Activated CD4-positive, CD25-positive, alpha-beta regulatory T cell treated with anti-CD3 and anti-CD28 coated beads, Interleukin-2, amount 50 U/mL, for 72 hours (primary cell): Measurements from ENCODE around the gene SNAI3.

Source experiments
- DNase-seq: peaks from one replicate; pipeline ENCODE4 v3.0.0; 2021

The SNAI3 gene

DNA sequence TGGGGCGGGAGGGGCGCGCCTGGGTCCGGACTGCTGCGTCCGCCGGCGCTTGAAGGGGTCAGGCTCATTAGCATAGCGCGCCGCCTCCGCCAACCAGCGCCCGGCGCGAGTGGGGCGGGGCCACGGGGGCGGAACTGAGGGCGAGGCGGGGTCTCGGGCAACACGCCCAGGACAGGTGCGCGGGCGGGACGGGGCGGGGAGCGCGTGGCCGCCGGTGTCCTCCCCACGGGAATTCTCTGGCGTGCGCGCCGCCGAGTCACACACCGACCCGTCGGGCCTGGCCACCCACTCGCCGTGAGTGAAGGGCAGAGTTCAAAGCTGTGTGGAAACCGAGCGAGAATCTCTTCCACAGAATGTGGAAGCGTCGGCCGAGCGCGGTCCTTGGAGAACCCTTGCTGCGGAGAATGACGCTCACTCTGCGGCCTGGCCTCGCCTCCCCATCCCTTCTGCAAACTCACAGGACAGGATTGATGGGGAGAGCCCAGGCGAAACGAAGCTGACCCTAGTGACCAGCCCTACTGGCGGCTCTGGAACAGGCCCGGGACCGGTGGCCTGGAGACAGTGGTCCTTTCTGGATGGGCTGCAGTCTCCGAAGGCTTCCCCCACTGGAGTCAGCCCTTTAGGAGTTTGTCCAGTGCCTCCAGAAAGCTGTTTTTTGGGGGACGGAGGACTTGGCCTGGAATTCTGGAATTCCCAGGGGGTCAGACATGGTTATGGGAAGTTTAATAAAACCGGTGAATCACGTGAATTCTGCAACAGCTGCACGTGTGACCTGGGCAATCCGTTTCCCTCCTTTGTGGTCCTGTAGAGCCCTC lies at the start of gene SNAI3:
Gene SNAI3, minus strand, starts transcription at position 69 of the 815 bp plus-strand sequence. CDS start 101 bp downstream, outside the sequence.
- DNase-seq: peak; percentile 93

DNA sequence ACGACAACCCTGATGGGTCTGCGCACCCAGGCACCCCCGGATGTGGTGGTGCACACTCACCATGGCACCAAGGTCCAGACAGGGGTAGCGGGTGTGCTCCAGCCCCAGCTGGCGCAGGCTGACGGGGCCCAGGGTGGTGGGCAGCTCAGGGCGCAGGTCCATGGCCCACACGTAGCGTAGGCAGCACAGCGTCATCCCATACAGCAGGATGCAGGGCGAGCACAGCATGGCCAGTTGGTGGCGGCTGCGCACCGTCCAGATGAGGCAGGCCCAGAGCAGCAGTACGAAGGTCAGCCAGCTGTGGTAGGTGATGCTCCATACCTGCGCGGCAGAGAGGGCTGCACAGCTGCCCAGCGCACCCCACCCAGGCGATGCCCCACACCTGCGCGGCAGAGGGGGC lies 49.8 kb upstream of the SNAI3 start:
- DNase-seq: no peak

DNA sequence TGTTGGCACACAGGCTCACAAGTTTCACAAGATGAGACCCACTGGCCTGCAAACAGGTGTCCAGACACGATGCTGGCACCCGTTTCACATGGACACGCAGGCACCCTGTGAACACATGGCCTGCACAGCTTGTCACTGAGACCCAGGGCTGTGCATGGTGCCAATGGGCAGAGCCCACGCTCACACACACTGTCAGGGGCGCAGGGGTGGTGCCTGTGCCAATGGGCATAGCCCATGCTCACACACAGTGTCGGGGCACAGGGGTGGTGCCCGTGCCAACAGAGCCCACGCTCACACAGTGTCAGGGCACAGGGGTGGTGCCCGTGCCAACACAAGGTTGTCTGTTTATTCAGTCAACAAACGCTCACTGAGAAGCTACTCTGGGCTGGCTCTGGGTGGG lies 49.3 kb upstream of the SNAI3 start:
- DNase-seq: no peak

DNA sequence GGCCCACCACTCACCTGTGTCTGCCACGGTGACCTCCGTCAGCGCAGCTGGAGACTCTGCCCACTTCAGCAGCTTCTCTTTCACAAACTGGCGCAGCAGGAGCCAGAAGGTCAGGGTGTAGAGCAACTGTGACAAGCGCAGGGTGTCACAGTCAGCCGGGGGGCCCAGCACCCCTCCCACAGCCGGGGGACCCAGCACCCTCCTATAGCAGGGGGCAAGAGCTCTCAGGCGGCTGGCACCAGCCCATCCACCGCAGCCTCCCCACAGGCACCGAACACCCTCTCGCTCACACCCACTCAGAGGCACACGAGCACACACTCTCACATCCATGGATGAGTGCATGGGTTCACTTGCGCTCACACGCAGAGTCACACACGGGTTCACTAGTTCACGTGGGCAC lies 48.8 kb upstream of the SNAI3 start:
- no peak for DNase-seq

DNA sequence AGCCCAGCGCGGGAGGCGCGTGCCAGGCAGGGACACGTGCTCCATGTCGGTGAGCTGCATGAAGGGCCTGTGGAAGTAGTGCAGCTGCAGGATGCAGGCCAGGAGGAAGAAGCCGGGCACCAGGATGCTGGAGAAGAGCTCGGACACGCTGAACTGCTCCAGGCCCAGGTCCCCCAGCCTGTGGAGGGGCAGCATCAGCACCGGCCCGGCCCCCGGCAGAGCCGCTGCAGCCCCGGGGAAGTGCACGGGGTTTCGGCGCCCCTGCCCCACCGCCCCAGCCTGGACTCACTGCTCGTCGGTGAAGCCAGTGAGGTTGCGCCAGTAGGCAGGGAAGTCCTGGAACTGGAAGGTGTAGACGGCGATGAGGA lies 48.0 kb upstream of the SNAI3 start:
- DNase-seq: no peak

DNA sequence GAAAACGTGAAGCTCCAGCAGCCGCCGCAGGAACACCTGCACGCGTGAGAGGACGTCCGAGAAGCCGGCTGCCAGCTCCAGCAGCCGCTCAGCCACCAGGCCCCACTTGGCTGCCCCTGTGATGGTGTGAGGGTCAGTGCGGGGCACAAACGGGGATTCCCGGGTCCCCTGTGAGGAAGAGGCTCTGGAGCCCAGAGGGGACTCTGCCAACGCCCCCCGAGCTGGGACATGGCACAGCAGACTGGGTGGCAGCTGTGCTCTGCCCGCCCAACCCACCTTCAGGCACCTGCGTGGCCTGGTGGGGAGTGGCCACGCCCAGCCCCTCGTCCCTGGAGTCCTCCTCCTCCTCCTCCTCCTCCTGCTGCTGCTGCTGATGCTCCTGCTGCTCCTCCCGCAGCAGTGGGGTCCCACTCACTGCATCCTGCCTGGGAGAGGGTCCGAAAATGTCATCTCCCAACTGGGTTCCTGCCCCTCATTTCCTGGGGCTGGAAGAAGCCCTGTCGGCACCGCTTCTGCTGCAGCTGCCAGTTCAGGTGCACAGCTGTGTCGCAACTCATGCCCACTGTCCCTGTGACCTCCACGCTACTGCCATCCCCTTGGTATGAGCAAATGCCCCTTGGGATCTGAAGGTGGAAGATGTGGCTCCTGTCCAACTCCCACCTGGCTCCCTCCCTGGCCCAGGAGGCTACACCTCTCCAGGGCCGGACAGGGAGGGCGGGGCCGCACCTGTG lies 47.5 kb upstream of the SNAI3 start:
- no peak for DNase-seq

DNA sequence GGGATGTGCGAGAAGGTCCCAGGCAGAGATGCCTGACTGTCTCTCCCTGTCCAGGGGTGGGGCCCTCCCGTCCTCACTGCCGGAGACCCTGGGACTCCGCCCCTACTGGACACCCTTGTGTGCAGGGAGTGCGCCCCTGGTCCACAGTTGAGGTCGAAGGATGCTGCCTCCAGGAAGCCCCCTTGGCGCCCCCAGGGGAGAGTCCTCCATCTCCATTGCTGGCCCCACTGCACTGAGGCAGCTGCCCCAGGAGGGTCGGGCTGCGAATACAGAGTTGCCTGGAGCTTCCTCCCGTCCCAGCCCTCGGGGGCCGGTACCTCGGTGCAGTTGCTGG lies 46.6 kb upstream of the SNAI3 start:
- no peak for DNase-seq

DNA sequence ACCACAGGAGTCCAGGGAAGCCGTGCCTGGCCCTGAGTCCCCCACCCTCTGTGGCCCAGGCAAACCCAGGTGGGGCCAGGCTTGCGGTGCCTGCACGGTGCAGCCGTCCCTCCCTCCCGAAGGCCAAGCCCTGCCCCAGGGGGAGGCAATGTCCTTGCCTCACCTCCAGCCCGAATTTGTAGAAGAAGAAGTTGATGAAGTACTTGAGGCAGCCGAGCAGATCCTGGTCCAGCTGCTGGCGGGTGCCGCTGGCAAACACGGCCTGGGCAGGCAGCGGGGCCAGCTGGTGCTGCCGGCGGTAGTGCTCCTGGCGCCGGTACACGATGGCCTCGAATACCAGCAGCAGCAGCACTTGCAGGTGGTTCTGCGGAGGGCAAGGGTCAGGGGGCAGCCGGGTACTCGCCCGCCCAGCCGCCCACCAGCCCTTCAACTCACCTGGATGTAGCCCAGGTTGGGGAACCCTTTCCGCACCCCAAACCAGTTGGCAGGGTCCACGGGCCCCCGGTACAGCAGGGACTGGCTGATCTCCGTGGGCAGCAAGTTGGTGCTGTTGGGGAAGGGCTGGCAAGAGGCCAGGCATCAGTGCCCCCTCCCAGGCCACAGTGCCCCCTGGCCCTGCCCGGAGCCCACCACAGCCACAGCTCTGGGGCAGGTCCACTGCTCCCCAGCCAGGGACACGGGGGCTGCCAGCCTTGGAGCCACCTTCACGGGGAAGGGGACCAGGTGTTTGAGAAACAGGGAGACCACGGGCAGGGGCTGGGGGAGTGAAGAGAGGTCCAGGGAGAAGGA lies 46.1 kb upstream of the SNAI3 start:
- DNase-seq: no peak

DNA sequence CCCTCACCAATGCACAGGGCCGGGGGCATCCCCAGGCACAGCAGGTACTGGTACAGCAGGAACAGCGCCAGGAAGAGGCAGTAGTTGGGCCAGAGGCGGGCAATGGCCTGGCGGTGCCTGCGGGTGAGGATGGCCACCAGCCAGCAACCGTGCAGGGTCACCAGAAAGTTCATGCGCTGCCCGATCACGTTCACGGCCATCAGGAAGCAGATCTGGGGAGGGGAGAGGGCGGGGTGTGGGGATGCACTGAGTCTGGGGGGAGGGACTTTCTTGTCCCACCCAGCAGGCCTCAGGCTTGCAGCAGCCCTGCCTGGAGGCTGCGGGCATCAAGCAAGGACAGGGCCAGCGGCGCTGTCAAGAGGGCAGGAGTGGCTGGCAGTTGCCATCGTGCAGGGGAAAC lies 45.4 kb upstream of the SNAI3 start:
- DNase-seq: no peak

DNA sequence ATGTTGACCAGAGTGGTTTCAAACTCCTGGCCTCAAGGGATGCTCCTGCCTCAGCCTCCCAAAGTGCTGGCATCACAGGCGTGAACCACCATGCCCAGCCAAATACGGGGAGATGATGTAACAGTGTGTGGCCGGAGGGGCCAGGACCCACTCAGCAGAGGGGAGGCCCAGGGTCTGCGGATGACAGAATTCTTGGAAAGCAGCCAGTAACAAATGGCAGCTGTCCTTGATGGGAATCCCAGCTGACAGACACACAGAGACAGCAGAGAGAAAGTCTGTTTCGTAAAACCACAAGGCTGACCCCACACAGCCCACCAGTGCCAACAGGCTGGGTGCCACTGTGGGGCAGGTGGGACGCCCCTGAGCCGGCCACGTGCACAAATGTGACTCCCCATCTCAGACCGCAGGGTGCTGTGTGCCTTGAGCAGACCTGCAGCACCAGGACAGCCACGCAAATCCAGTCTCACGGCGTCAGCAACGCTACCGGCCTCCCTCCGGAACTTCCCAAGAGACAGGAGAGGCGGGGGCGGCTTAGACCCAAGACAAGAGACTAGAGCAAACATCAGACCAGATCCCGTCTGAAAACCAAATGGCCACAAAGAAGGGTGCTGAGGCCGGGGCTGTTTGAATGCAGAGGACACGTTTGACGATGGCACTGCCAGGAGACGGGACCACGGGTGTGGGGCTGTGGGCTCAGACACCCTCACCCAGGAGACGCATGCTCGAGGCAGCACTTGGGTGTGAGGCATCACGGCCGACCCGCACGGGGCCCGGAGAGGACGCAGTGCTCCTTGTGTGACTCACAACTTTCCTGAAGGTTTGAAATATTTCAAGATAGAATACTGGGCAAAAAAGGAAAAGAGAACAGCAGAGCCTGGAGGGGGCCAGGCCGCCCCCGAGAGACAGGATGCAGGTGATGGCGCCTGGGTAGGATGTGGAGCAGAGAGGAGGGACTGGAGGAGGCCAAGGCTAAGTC lies 44.6 kb upstream of the SNAI3 start:
- DNase-seq: no peak

DNA sequence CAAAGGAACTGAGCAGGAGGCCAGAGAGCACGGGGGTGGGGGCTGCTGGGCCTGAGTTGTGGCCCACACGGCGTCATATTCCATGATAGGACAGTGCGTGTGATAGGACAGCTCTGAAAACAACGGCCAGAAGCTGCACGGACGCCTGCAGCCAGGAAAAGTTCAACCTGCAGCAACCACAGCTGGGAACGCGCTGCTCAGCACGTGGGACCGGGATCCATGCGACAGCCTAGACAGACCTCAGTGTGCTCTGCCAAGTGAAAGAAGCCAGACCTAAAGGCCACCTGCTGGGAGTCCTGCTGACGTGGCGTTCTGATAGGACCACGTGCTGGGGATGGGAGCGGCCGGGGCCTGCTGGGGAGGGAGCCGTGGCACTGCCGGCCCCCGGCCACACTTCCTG lies 41.6 kb upstream of the SNAI3 start:
- DNase-seq: no peak

DNA sequence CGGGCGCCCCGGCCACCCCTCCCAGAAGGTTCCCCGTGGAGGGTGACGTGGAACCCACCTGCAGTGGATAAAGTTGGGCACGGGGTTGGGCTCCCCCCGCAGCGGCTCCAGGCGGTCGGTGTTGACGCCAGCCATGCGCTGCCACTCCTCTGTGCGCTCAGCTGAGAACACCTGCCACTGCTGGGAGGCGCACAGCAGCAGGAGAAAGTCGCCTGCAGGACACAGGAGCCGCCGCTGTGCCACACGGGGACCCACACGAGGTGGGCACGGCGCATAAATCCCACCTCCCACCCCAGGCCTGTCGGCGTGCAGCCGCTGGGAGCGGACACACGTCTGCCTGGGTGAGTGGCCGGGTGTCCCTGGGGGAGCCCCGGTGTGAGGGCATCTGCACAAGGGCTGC lies 40.7 kb upstream of the SNAI3 start:
- no peak for DNase-seq

DNA sequence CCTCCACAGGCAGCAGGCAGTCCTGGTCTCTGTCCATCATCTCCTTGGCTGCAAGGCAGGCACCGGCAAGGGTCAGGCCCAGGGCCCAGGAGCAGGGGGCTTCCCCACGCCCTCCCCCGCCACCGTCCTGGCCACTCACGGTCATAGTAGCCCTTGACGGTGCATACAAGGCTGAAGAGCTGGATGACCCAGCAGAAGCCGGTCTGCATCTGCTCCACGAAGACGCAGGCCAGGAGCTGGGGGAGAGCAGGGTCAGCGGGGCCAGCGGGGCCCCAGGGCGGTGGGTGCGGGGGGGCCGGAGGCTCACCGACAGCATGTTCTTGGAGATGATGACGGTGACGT lies 40.1 kb upstream of the SNAI3 start:
- no peak for DNase-seq

DNA sequence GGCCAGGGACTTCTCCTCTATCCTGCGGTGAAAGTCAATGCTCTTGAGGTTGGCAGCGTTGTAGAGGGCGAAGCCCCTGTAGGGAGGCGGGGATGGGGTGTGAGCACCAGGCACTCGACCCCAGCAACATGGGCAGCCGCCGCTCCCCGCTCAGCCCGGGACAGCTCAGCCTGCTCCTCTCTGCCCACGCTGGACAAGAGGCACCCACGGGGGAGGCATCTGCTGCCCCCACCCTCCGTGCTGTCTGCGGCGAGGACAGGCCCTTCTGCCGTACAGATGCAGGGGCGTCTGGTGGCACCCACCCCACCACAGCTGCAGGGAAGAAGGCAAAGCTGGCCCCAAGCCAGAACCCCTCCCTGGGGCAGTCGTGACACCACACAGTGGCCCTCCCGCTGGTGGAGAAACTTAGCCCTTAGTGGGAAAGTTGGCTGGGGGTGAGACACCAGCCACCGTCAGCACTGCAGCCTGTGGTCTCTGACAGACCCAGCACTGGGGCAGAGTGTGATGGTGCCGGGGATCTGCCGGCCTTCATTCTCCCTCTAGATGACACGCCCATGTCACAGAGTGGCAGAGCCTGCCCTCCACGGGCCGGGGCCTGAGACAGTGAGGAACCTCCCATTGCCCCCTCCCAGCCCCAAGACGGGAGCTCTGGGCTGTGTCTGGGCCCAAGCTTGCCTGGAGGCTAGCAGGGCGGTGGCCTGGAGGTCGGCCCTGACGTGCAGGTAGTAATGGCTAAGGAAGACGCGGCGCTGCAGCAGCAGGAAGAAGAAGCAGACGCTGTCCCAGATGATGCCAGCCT lies 39.5 kb upstream of the SNAI3 start:
- no peak for DNase-seq

DNA sequence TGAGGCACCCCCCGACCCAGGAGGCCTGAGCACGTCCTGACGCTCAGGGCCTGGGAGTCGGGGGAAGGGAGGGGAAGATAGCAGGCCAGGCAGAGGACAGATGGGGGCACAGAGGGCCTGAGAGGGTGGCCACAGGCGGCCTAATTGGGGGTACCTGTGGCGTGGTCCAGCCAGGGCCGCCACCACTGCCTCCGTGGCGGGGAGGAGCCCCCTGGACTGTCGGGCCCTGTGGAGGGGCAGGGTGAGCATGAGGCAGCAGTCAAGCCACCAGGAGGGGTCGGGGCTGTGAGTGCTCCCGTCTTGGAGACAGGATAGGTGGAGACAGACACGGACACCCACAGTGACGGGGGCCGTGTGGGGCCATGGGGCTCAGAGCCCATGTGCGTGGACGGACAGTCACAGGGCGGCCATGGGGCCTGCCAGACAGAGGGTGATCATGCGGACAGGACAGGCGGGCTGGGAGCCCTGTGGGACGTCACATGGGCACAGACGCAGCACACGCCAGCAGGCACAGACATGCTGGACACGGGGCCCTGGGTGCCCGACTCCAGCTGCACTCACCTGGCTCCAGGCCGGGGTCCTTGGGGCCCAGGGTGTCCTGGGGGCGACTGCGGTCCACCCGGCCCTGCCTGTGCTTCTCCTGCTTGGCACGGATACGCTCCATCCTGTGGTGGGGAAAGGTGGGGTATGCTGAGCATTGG lies 38.7 kb upstream of the SNAI3 start:
- no peak for DNase-seq

DNA sequence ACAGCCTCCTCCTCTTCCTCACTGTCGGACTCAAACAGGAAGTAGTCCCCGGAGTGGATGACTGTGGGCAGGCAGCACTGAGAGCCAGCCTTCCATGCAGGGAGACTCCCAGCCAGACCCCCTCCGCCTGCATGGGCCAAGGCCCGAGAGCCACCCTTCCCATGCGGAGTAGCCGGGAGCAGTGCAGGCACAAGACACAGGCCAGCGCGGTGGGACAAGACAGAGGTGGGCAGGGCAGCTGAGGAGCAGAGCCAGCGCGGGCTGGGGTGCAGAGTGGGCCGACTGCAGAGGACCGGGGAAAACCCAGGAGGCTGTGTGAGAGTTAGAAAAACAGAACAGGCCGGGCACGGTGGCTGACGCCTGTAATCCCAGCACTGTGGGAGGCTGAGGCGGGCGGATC lies 37.6 kb upstream of the SNAI3 start:
- no peak for DNase-seq

DNA sequence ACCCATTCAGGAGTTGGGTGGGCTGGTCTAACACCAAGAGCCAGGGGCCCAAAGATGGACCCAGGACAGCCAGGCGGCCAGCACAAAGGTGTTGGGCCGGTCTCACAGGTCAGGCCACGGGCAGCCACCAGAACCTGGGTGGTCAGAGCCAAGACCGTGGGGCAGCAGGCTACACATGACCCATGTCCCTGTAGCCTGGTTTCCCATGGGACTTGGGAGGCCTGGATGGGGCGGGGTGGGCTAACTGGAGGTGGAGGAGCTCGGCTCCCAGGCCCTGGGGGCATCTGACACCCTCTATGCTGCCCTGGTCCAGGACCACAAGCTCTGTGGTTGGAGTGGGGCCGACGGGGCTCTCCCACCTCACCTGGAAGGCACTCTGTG lies 37.2 kb upstream of the SNAI3 start:
- no peak for DNase-seq

DNA sequence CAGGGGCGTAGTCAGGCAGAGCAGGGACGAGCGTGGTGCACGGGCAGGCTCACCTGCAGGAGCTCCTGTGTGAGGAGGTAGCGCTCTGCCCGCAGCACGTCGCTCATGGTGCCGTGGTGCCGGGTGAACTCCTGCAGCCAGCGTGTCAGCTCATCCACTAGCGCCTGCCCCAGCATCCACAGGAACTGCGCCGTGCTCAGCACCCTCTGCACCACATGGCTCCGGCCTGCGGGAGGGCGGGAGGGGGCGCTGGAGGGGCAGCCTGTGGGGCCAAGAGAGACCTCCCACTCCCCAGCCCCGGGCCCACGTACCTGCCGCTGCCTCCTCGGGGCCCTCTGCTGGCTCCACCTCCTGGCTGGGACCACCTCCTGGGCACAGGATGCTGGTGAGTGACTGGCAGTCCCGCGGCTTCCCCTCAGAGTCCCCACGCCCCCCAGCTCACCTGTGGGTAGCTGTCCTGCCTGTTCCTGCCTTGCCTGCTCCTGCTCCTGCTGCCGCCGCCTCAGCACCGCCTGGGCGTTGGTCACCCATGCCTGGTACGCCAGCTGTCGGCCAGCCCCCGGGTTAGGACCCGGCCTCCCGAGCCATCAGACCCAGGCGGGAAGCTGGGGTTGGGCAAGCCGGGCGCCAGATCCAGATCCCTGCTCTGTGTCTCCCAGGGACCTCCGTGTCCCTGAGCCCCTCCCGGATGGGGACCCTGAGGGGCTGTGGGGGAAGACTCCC lies 36.6 kb upstream of the SNAI3 start:
- DNase-seq: no peak

DNA sequence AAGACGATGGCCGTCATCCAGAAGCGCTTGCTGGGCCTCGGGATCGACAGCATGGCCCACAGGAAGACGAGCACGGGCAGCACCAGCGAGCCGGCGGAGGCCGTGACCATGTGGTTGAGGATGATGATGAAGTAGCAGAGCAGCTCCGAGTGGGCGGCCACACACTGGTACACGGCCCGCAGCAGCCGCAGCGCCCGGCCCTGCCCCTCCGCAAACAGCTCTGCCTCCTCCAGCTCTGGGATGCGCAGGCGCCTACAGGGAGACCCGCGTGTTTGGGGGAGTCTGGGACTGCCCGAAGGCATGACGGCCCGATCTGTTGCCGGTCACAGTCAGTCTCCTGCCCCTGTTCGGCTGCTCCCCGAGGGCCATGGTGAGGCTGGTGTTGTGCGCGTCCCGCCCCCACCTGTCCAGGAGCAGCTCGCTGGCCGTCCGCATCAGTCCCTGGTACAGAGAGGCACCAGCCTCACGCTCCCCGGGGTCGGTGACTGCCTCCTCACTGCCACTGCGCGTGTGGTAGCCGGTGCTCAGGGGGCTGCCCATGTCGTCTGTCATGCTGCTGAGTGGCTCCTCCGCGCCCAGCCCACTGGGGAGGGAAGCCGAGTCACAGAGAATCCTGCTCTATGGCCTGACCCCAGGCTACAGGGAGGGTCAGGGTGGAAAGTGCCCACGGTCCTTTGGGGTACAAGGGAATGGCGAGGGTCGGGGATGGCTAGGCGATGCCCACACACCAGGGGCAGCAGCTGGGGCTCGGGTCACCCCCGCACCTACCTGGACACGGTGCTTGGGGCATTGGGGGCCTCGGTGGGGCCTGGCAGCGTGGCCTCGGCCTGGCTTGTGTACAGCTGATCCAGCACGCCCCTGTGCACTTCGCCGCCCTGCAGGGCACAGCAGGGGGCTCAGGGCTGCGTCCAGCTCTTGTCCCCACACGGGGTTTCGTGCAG lies 35.8 kb upstream of the SNAI3 start:
- no peak for DNase-seq
